ENCODE results near the gene ABLIM2.

Gene ABLIM2

DNA sequence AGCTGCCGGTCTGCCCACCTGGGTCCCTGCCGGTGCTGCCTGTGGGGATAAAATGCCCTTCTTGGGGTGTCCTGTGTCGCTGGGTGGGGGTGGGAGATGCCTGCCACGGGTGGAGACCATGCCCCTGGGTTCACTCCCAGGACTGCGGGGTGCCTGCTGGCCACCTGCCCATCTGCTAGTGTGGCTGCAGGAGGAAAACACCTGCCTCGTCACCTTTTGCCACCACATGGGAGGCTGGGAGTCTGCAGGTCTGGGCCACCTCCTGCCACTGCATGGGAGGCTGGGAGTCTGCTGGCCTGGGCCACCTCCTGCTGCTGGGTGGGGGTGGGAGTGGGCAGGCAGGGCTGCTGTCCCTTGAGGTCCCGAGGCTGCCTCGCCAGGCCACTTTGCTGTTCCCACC lies 160.2 kb downstream of the ABLIM2 start:
- no peak for DNase-seq

GRCh38 chr4:7995866-7996265 lies 162.7 kb downstream of the ABLIM2 start:
- DNase-seq, result no peak

GRCh38 chr4:7995135-7995534 lies 163.5 kb downstream of the ABLIM2 start:
- DNase-seq, result no peak

DNA sequence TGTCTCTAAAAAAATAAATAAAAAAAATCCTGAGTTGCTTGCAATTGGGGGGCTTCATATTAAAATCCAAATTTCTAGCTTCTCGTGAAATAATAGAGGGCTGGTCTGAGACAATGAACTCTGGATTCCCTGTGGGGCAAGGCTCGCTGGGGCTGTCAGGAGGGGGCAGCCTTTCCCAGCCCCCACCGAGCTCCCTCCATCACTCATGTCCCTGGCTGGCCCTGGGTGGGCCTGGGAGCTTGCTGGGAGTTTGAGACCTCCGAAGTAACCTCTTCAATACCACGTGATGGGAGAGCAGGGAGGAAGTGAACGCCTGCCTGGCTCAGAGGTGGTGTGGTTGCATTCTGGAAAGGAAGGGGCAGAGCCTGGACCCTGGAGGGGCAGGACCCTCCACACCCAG lies 164.9 kb downstream of the ABLIM2 start:
- DNase-seq, result no peak

DNA sequence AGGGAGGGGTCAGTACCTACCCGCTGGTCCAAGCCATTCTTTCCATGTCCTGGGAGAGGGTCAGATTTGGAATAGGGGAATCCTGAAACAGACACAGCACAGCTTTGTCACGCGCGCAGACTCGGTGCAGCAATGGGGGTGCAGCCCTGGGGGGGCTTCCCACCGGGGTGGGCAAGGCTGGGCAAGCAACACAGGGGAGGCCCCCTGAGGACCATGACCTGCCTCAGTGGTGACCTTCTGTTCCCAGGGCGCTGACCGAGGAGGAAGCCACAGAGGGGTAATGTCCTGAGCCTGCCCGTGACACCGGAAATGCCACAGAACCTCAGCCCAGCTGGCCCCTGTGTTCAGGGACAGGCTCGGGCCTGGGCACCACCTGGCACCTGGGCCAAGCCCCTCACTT lies 165.8 kb downstream of the ABLIM2 start:
- no peak for DNase-seq

GRCh38 chr4:7990807-7991459 lies 167.7 kb downstream of the ABLIM2 start:
- DNase-seq, result no peak

GRCh38 chr4:7989654-7990053 lies 169.0 kb downstream of the ABLIM2 start:
- DNase-seq, result no peak

- DNase-seq, result no peak
Observed at GRCh38 chr4:7988437-7988836, 170.2 kb downstream of the ABLIM2 start.

- DNase-seq, result peak; percentile 72
Observed at GRCh38 chr4:7987148-7987989, 171.2 kb downstream of the ABLIM2 start.

DNA sequence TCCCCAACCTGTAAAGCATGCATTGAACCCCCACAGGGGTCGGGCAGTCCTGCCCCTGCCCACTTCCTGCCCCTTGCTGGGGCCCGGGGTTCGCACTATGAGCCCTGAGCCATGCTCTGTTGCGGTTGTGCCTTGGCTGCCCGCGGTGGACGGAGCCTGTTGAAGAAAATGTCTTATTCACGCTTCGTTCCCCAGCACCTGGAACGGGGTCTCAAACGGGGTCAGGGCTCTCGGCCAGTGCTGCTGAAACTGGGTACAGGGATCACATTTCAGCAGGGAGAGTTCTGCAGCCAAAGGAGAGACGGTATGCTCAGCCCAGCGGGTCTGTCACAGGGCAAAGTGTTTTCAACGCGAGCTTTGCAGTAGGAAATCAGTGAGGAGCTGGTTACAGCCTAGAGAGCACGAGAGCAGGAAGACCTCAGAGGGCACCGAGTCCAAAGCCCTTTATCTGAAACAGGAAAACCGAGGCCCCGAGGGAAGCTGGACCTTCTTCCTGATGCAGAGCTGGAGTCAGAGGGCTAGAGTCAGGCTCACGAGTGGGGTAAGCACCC lies 172.6 kb downstream of the ABLIM2 start:
- DNase-seq, result no peak

GRCh38 chr4:7985072-7985471 lies 173.5 kb downstream of the ABLIM2 start:
- no peak for DNase-seq

DNA sequence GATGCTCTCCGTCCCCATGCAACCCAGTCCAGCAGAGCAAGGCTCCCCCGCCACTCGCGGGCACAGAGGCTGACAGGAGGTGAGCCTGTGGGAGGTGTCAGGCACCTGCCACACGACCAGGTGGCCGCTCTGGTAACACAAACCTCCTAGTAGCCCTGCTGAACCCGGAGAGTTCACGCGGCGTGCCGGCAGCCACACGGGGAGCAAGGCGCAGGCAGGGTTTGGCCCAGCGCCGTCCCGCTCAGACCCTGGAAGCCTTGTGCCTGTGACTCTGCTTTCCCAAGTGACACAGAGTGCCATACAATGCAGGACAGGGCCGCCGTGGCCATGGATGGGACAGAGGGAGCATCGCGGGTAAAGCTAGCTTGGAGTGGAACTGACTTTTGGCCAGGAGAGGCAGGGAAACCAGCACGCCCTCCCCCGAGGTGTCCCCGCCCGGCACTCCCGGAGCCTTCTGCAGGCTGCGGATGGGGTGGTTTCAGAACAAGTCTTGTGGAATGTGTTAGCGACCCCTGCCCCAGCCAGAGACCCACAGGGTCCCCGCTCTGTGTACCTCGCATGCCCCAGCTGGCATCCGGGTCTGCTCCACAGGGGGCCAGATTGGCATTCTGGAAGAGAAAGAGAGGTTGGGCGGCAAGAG lies 174.2 kb downstream of the ABLIM2 start:
- DNase-seq, result no peak

DNA sequence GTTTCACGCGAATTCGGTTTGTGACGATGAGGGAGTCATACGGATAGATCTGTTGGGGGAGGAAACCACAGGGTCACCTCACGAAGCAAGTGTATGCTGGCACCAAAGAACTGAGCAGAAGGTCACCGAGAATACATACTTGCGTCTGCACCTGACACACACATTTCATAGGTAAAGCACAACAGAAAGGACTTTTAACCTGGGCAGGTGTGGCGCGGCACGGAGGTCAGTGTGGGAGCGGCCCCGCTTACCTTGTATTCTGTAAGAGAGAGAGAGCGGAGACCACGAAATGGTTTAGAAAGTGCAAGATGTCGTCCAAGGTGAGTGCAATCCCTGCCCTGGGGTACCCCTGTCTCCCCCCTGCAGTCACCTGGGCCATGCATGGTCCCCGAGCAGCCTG lies 175.3 kb downstream of the ABLIM2 start:
- DNase-seq, result no peak

DNA sequence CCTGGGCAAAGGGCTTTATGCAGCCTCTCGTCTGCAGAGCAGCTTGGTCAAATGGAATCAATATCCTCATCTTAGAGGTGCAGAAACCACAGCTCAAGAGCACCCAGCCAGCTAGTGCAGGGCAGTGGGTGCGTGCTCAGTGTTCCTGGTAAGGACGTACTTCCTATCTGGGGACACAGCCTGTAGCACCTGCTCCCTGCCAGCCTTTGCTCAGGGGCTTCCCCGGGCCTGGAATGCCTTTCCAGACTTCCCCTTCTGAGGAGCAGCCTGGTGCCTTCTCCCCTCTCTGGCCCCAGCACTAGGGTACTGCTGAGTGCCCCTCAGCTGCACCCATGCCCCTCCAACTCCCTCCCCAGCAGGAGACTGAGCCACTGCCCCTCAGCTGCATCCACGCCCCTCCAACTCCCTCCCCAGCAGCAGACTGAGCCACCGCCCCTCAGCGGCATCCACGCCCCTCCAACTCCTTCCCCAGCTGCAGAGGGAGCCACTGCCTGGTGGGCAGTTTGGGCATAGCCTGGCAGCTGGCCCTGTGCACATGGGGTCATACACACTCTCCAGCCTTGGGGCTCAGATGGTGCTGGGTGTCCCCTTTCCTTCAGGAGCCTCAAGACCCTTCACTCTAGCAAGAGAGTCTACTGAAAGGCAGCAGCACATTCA lies 176.7 kb downstream of the ABLIM2 start:
- DNase-seq, result no peak

DNA sequence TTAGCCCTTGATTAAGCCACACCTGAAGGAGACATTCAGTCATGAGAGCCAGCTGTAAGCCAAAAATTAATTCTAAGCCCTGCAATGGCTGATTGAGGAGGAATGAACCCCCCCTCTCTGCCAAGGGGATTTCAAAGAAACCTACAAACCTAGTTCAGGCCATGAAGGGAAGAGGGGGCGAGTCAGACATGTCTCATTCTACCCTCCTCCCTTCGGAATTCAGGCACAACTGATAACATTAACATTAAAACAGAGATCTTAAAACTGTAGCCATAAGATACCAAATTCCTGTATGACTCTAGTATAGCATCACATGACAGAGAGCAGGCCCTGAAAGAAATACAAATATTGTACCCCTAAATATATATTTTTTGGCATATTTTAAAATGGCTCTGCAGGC lies 178.6 kb downstream of the ABLIM2 start:
- DNase-seq, result no peak

- DNase-seq, result no peak
Observed at GRCh38 chr4:7979652-7979968, 179.0 kb downstream of the ABLIM2 start.

GRCh38 chr4:7978907-7979651 lies 179.5 kb downstream of the ABLIM2 start:
- no peak for DNase-seq

GRCh38 chr4:7978489-7978888 lies 180.1 kb downstream of the ABLIM2 start:
- DNase-seq, result no peak

- DNase-seq, result no peak
Observed at GRCh38 chr4:7976634-7977033, 182.0 kb downstream of the ABLIM2 start.

GRCh38 chr4:7976025-7976424 lies 182.6 kb downstream of the ABLIM2 start:
- DNase-seq, result no peak

DNA sequence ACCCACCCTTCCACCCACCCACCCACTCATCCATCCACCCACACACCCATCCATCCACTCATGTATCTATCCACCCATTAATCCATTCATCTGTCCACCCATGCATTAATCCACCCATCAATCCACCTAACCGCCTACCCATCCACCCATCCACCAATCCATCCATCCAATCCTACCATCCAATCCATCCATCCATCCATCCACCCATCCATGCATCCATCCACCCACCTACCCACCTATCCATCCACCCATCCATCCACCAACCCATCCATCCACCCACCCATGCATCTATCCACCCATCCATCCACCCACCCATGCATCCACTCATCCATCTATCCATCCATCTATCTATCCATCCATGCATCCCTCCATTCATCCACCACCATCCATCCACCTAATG lies 184.2 kb downstream of the ABLIM2 start:
- no peak for DNase-seq

GRCh38 chr4:7973545-7973981 lies 185.1 kb downstream of the ABLIM2 start:
- DNase-seq, result no peak

Measured in stimulated activated CD4-positive, alpha-beta T cell treated with anti-CD3 and anti-CD28 coated beads, Interleukin-4, amount 100 ng/mL, for 1 hour (primary cell).